Endothelial cell (in vitro differentiated cells): Measurements from ENCODE around the gene ASAP2. TPM values are rescaled to one million over a fixed set of nuclear protein-coding genes. Genes with fewer than 3 reads are reported as not detected.

Experiments used
- DNase-seq: peaks from one replicate; pipeline ENCODE4 v3.0.0; 2021; ENCODE audit warnings: low spot score
- H3K27ac Mint-ChIP-seq: one replicate; pipeline ENCODE4 v1.8.0; 2021; ENCODE audit warnings: mixed read lengths, inconsistent platforms; ENCODE audit not compliant: unreplicated experiment
- H3K27me3 Mint-ChIP-seq: one replicate; pipeline ENCODE4 v1.8.0; 2021; ENCODE audit warnings: mild to moderate bottlenecking, moderate library complexity, mixed read lengths, inconsistent platforms; ENCODE audit not compliant: unreplicated experiment
- H3K36me3 Mint-ChIP-seq: one replicate; pipeline ENCODE4 v1.8.0; 2021; ENCODE audit warnings: mild to moderate bottlenecking, low read depth, mixed read lengths, inconsistent platforms; ENCODE audit not compliant: unreplicated experiment
- H3K4me1 Mint-ChIP-seq: one replicate; pipeline ENCODE4 v1.8.0; 2021; ENCODE audit warnings: mild to moderate bottlenecking, mixed read lengths, inconsistent platforms; ENCODE audit not compliant: unreplicated experiment
- H3K4me3 Mint-ChIP-seq: one replicate; pipeline ENCODE4 v1.8.0; 2021; ENCODE audit warnings: mild to moderate bottlenecking, mixed read lengths, inconsistent platforms; ENCODE audit not compliant: unreplicated experiment
- H3K9me3 Mint-ChIP-seq: one replicate; pipeline ENCODE4 v1.8.0; 2021; ENCODE audit warnings: mixed read lengths, inconsistent platforms; ENCODE audit not compliant: unreplicated experiment
- total RNA-seq: library from RNA; stranded (reverse); fragmentation: NEBNext Ultra II Directional; extraction: Animal tissue kit (Norgen Biotek cat#: 25700); gene quantifications from one replicate; pipeline ENCODE4 v1.2.1, GENCODE V29; 2021; ENCODE audit not compliant: unreplicated experiment
- TF ChIP-seq, protein P1 (sequence below): fragments of 200-600 bp; sonication (generic); IDR thresholded peaks from one replicate; pipeline ENCODE4 v1.5.0; 2021; ENCODE audit warnings: antibody characterized with exemption; ENCODE audit not compliant: unreplicated experiment

The ASAP2 gene
- total RNA-seq, 1 donor from 2014 or later = 31.8 TPM

DNA sequence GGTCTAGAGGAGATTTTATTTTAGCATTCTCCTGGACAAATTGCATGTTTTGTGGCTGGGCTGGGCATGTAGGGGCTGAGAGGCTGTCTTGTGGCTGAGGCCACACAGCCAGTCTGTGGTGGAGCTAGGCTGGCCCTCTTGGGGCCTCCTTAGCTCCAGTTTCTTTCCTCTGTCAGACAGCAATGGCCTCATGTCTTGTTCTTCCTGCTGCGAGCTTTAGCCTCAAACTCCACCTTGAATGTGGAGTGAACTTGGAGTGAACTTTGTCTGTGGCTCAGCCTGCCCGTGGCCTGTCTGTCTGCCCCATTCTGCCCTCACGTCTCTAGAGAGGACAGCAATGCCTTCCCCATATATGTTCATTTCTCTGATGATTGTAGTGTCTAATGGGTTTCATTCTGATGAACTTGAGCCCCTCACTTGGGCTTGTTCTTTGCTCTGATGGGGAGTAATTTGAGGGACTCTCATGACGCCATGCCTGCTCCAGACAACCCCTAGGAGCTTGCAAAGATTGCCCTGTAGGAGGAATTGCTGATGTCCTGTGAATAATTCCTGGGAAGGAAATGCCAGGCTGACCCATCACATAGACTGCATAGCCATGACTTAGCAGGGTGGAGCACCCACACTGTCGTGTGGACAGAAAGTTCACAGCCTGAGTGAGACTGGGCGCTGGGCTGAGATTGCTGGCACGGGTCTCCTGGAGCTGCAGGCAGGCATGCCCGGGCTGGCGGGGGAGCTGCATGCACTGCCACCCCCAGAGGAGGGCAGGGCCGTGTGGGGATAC, 42.6 kb downstream of the ASAP2 start:
- H3K27me3 Mint-ChIP-seq = peaks cover 6% of the 10 kb centered on the region
- no peak for DNase-seq
- H3K4me1 Mint-ChIP-seq = peaks cover 33% of the 10 kb centered on the region
- H3K27ac Mint-ChIP-seq = no peak overlapping the region
- no peaks in the 10 kb centered on the region for H3K9me3 Mint-ChIP-seq
- H3K4me3 Mint-ChIP-seq = no peak overlapping the region
- no peaks in the 10 kb centered on the region for H3K36me3 Mint-ChIP-seq
- TF ChIP-seq, protein P1, sequence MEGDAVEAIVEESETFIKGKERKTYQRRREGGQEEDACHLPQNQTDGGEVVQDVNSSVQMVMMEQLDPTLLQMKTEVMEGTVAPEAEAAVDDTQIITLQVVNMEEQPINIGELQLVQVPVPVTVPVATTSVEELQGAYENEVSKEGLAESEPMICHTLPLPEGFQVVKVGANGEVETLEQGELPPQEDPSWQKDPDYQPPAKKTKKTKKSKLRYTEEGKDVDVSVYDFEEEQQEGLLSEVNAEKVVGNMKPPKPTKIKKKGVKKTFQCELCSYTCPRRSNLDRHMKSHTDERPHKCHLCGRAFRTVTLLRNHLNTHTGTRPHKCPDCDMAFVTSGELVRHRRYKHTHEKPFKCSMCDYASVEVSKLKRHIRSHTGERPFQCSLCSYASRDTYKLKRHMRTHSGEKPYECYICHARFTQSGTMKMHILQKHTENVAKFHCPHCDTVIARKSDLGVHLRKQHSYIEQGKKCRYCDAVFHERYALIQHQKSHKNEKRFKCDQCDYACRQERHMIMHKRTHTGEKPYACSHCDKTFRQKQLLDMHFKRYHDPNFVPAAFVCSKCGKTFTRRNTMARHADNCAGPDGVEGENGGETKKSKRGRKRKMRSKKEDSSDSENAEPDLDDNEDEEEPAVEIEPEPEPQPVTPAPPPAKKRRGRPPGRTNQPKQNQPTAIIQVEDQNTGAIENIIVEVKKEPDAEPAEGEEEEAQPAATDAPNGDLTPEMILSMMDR = no peak

DNA sequence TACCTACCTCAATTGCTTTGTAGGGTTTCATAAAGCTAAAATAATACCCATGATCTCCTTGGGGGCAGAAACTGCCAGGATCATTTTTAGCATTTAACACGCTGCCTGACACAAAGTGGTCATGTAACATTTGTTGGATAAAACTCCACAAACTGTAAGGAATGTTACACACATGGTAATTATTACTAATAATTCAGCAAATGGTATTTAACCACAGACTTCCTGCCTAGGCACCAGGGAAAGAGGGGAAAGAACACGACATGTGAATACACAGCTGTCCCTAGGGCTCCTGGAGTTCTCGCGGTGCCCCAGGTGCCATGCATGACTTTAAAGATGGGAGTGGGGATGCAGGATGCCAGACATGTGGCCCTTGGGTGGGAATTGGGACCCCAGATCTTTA, 43.5 kb downstream of the ASAP2 start:
- TF ChIP-seq, protein P1 = no peak
- H3K4me3 Mint-ChIP-seq = no peak overlapping the region
- no peaks in the 10 kb centered on the region for H3K9me3 Mint-ChIP-seq
- no peak for DNase-seq
- H3K27me3 Mint-ChIP-seq = peaks cover 6% of the 10 kb centered on the region
- H3K4me1 Mint-ChIP-seq = peaks cover 33% of the 10 kb centered on the region
- no peak overlapping the region for H3K27ac Mint-ChIP-seq
- H3K36me3 Mint-ChIP-seq = no peaks in the 10 kb centered on the region

DNA sequence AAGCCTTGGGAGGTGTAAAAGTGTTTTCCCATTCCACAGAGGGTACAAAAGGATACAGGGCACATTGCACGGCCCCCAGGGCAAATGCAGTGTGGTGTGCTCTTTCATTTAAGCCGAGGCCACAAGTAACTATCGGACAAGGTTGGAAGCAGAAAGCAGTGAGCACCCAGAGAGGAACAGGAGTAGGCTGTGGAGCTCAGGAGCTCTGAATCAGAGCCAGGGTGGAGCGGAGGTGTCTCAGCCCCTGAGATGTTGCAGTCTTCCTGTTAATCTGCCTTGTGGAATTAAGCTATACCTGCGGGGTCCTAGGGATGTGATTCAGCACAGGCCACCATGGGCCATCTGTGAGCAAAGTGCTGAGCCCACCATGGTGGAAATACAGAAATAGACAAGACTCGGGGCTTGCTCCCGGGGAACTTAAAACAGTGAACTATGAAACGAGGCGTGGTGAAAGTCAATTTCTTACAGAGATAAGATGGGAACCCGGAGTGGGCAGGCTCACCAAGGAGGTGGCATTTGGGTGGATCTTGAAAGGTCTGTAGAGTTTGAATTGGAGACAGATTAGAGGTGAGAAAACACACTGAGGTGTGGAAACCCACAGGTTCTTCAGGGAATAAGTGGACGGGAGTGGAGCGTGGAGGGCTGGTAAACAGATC, 44.0 kb downstream of the ASAP2 start:
- Mint-ChIP-seq H3K4me3 (no peak overlapping the region), H3K27ac (peak overlapping the region; percentile 84), H3K36me3 (no peaks in the 10 kb centered on the region), H3K4me1 (peaks cover 33% of the 10 kb centered on the region), H3K27me3 (peaks cover 6% of the 10 kb centered on the region), H3K9me3 (no peaks in the 10 kb centered on the region)
- TF ChIP-seq, protein P1 = no peak
- no peak for DNase-seq

DNA sequence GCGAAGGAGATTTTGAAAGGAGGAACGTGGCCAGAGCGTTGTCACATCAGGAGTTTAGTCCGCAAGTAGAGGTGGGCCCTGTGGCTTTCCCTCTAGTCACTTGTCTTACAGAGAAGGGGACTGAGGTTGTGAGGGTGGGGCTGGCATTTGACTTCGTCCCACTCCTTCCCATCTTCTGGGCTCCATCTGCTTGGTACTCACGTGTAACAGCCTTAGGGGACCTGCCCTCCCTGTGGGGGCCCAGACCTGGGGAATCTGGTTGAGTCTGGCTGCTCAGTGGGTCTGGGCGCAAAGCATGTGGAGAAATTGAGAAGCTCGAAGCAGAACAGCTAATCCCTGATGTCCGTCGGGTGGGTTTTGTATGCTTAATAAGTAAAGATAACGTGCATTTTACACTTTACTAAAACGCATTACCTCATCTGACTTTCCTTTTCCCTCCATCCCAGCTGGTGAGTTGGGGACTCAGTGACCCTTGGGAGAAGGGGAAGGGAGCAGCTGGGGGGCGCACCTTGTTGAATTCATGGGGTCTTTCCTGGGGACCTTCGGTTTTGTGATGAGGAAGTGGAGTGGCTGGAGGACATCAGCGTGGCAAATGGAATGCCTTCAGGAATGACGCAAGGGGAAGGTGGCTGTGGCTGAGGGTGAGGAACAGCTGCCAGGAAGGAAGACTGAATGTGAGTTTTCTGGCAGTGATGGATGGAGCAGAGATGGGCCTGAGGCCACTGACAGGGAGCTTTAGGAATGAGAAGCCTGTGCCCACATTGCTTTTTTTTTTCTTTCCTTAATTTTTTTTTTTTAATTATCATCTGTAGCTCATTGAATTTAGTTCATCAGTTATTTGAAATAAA, 44.8 kb downstream of the ASAP2 start:
- Mint-ChIP-seq H3K9me3 (no peaks in the 10 kb centered on the region), H3K36me3 (no peaks in the 10 kb centered on the region), H3K4me1 (peaks cover 36% of the 10 kb centered on the region)

More for the DNA sequence above, 44.8 kb downstream of the ASAP2 start:
- Mint-ChIP-seq H3K27me3 (peaks cover 6% of the 10 kb centered on the region), H3K27ac (peak overlapping the region; percentile 84), H3K4me3 (no peak overlapping the region)
- DNase-seq = no peak
- TF ChIP-seq, protein P1 = no peak
